IMR-90 (cell line): Measurements from ENCODE around the gene DNAJC12. TPM values are rescaled to one million over a fixed set of nuclear protein-coding genes. Genes with fewer than 3 reads are reported as not detected.

ENCODE experiments used
- ATAC-seq: fragments of 200-7000 bp; cut with Tn5 transposase; 2 replicates; pipeline ENCODE4 v1.9.1; 2020; ENCODE audit warnings: low read depth, mild to moderate bottlenecking, moderate library complexity
- BruUV-seq: library from RNA; stranded (reverse); fragments of 400-500 nt; replicated peaks from 2 replicates; lab custom pipeline; 2021; lab: Mats Ljungman, UMichigan
- CTCF ChIA-PET: fragments of 300-600 bp; formaldehyde crosslinking; extraction: SDS; loops from one replicate; lab custom pipeline; 2021; ENCODE audit warnings: antibody characterized with exemption; lab: Yijun Ruan, JAX
- POLR2A ChIA-PET: fragments of 300-600 bp; sonication (Branson Sonifier 250); formaldehyde crosslinking; loops from one replicate; lab custom pipeline; 2022; ENCODE audit warnings: antibody characterized with exemption; ENCODE audit not compliant: unreplicated experiment; lab: Charles Lee
- DNase-seq: peaks from one replicate; pipeline ENCODE4 v3.0.0; 2013
- H2AFZ ChIP-seq: replicated peaks from 2 replicates; pipeline ENCODE3; 2013; ENCODE audit warnings: low read length, mild to moderate bottlenecking; ENCODE audit not compliant: poor library complexity
- H2AK5ac ChIP-seq: 2 replicates; pipeline ENCODE4 v1.6.1; 2013; ENCODE audit warnings: low read depth, low read length, inconsistent platforms
- H2AK9ac ChIP-seq: replicated peaks from 2 replicates; pipeline ENCODE3; 2013; ENCODE audit warnings: mild to moderate bottlenecking, low read depth, low read length, moderate library complexity; ENCODE audit not compliant: poor library complexity
- H2BK120ac ChIP-seq: 2 replicates; pipeline ENCODE4 v1.6.1; 2013; ENCODE audit warnings: low read depth, low read length, inconsistent platforms
- H2BK15ac ChIP-seq: 3 replicates; pipeline ENCODE4 v1.6.1; 2013; ENCODE audit warnings: low read depth, low read length, inconsistent platforms
- H2BK20ac ChIP-seq: 2 replicates; pipeline ENCODE4 v1.6.1; 2013; ENCODE audit warnings: low read depth, mild to moderate bottlenecking, inconsistent platforms, low read length, moderate library complexity
- H2BK5ac ChIP-seq: 2 replicates; pipeline ENCODE4 v1.6.1; 2013; ENCODE audit warnings: mild to moderate bottlenecking, low read depth, low read length, inconsistent platforms; ENCODE audit not compliant: poor library complexity, severe bottlenecking
- H3K14ac ChIP-seq: replicated peaks from 2 replicates; pipeline ENCODE4 v1.6.1; 2013; ENCODE audit warnings: low read depth, low read length, inconsistent platforms
- H3K18ac ChIP-seq: 2 replicates; pipeline ENCODE4 v1.6.1; 2013; ENCODE audit warnings: low read depth, low read length, control low read depth
- H3K23ac ChIP-seq: 2 replicates; pipeline ENCODE4 v1.6.1; 2013; ENCODE audit warnings: low read depth, low read length, inconsistent platforms
- H3K27ac ChIP-seq: 2 replicates; pipeline ENCODE4 v1.5.1; 2013; ENCODE audit warnings: mild to moderate bottlenecking, control low read depth, low read length; ENCODE audit not compliant: insufficient read depth
- H3K27me3 ChIP-seq: 2 replicates; pipeline ENCODE4 v1.6.1; 2013; ENCODE audit warnings: low read length; ENCODE audit not compliant: control insufficient read depth, insufficient read depth
- H3K36me3 ChIP-seq: 2 replicates; pipeline ENCODE4 v1.6.1; 2013; ENCODE audit warnings: low read length, mixed read lengths; ENCODE audit not compliant: control insufficient read depth, insufficient read depth
- H3K4ac ChIP-seq: 2 replicates; pipeline ENCODE4 v1.6.1; 2013; ENCODE audit warnings: low read depth, low read length, inconsistent platforms
- H3K4me1 ChIP-seq: 2 replicates; pipeline ENCODE4 v1.6.1; 2013; ENCODE audit warnings: low read length, mixed read lengths; ENCODE audit not compliant: control insufficient read depth, insufficient read depth
- H3K4me2 ChIP-seq: 2 replicates; pipeline ENCODE4 v1.6.1; 2013; ENCODE audit warnings: low read depth, mild to moderate bottlenecking, control low read depth, low read length, moderate library complexity
- H3K4me3 ChIP-seq: 2 replicates; pipeline ENCODE4 v1.5.1; 2013; ENCODE audit warnings: low read depth, mild to moderate bottlenecking, control low read depth, low read length, moderate library complexity; ENCODE audit not compliant: insufficient read depth
- H3K56ac ChIP-seq: 2 replicates; pipeline ENCODE4 v1.6.1; 2013; ENCODE audit warnings: low read length, inconsistent platforms; ENCODE audit not compliant: insufficient read depth; ENCODE audit errors: extremely low read depth
- H3K79me1 ChIP-seq, 2 experiments: 2 replicates each; pipeline ENCODE4 v1.6.1; 2013; ENCODE audit warnings: low read length in 2 of 2, inconsistent platforms in 1 of 2, low read depth in 1 of 2
- H3K9ac ChIP-seq: 2 replicates; pipeline ENCODE4 v1.6.1; 2013; ENCODE audit warnings: low read depth, low read length, control low read depth
- H3K9me1 ChIP-seq: 2 replicates; pipeline ENCODE4 v1.6.1; 2013; ENCODE audit warnings: low read length, inconsistent platforms; ENCODE audit not compliant: insufficient read depth
- H3K9me3 ChIP-seq: 2 replicates; pipeline ENCODE4 v1.6.1; 2013; ENCODE audit warnings: low read length; ENCODE audit not compliant: control insufficient read depth, insufficient read depth
- H4K20me1 ChIP-seq: 2 replicates; pipeline ENCODE4 v1.6.1; 2013; ENCODE audit warnings: low read length, inconsistent platforms; ENCODE audit not compliant: insufficient read depth
- H4K5ac ChIP-seq: 2 replicates; pipeline ENCODE4 v1.6.1; 2013; ENCODE audit warnings: mild to moderate bottlenecking, low read depth, low read length, control low read depth
- H4K8ac ChIP-seq, 2 experiments: 2 replicates each; pipeline ENCODE4 v1.6.1; 2013; ENCODE audit warnings: low read depth in 2 of 2, low read length in 2 of 2, control low read depth in 1 of 2, inconsistent platforms in 1 of 2
- H4K91ac ChIP-seq: 2 replicates; pipeline ENCODE4 v1.6.1; 2013; ENCODE audit warnings: low read depth, low read length, inconsistent platforms; ENCODE audit not compliant: insufficient read depth
- BHLHE40 ChIP-seq: fragments of 150-350 bp; IDR thresholded peaks from 2 replicates; pipeline ENCODE4 v1.6.1; 2016; ENCODE audit warnings: mild to moderate bottlenecking, low read depth, low read length
- MAZ ChIP-seq: IDR thresholded peaks from 2 replicates; pipeline ENCODE4 v1.6.1; 2012; ENCODE audit warnings: low read depth, mild to moderate bottlenecking, low read length, improper control_type of control experiment, moderate library complexity, borderline replicate concordance
- WGBS, 2 experiments: methylation state at CpG; one replicate each; pipeline versions ENCODE4 v1.1.5 to v1.1.7; 2013; ENCODE audit warnings: missing lambda C conversion rate in 2 of 2; ENCODE audit not compliant: insufficient read length in 1 of 2; ENCODE audit errors: extremely low coverage in 2 of 2; 5-methylcytosine and 5-hydroxymethylcytosine counted together
- dilution Hi-C: fragments of 300-500 bp; cut with HindIII; formaldehyde crosslinking; loops from one replicate; pipeline ENCODE4 v1.14.3; 2018; ENCODE audit warnings: low sequenced_read_pairs; ENCODE audit not compliant: unreplicated experiment
- in situ Hi-C: fragments of 300-500 bp; cut with MboI; formaldehyde crosslinking; loops from 3 replicates; pipeline ENCODE4 v1.14.3; 2019; ENCODE audit warnings: low sequenced_read_pairs, inconsistent platforms, mixed read lengths
- intact Hi-C: fragments of 100-400 bp; cut with micrococcal nuclease; formaldehyde crosslinking; loops from 2 replicates; pipeline ENCODE4 v1.10.0; 2022
- polyA plus RNA-seq, 3 experiments: library from polyadenylated mRNA; depleted of rRNA; stranded (reverse); fragments of >200 nt; gene quantifications; 2 replicates each; pipeline ENCODE4 v1.2.3, GENCODE V29; 2012; ENCODE audit warnings: low replicate concordance in 1 of 3
- total RNA-seq: library from RNA; depleted of rRNA; stranded (reverse); fragments of >200 nt; gene quantifications from 2 replicates; pipeline ENCODE4 v1.2.3, GENCODE V29; 2012

The DNAJC12 gene
- total and polyA plus RNA-seq, 2 of the 4 experiments (the other 2 are of a cell fraction), result 2.3 to 2.9 TPM

GRCh38 chr10:67851186-67851585 lies 13.2 kb upstream of the DNAJC12 start:
- Histone ChIP-seq H2BK120ac (no peak overlapping the region), H3K9me3 (no peaks in the 10 kb centered on the region), H3K4me1 (no peaks in the 10 kb centered on the region), H2BK20ac (no peak overlapping the region), H3K14ac (no peak overlapping the region), H4K20me1 (no peaks in the 10 kb centered on the region), H3K18ac (no peak overlapping the region), H4K5ac (no peak overlapping the region), H2AFZ (no peak overlapping the region), H4K8ac (no peak overlapping the region), H3K36me3 (no peaks in the 10 kb centered on the region), H3K4me2 (no peak overlapping the region), H3K9me1 (no peaks in the 10 kb centered on the region), H4K91ac (no peak overlapping the region), H3K27ac (no peak overlapping the region), H3K23ac (no peak overlapping the region), H3K27me3 (no peaks in the 10 kb centered on the region), H3K56ac (no peak overlapping the region), H2AK5ac (no peak overlapping the region), H3K4me3 (no peak overlapping the region), H3K79me1 (0 out of 4 replicates have a peak, but pooled peaks cover 0 to 4% of the 10 kb centered on the region in 2 experiments), H3K9ac (no peak overlapping the region), H2AK9ac (no peak overlapping the region), H2BK5ac (no peak overlapping the region), H3K4ac (no peak overlapping the region), H2BK15ac (no peak overlapping the region)
- intact Hi-C loops, result loop anchor here (10.0 kb wide), 2 partner anchors 484 to 1044 kb away; partner anchors contain the start of genes HNRNPH3 and PBLD
- CTCF ChIA-PET, result no interaction called here
- POLR2A ChIA-PET, result no interaction called here
- DNase-seq, result no peak
- in situ Hi-C loops, result loop anchor here (25.0 kb wide), 2 partner anchors 336 to 436 kb away; no protein-coding TSS in a partner anchor
- TF ChIP-seq BHLHE40, result no peak
- TF ChIP-seq MAZ, result no peak
- BruUV-seq, result no TSS peak
- no peak for ATAC-seq
- WGBS, 2 experiments, result 0% methylated on average over 1 of the region's 2 CpGs; no CpG with 5 or more reads in 1 of the 2 experiments
- dilution Hi-C loops, result no loop called here
